ENCODE results near the gene NPHP4. TPM values are rescaled to one million over a fixed set of nuclear protein-coding genes. Genes with fewer than 3 reads are reported as not detected.

The NPHP4 gene
- polyA plus RNA-seq, 1 donor (not counting 4 experiments of a cell fraction or from before 2014, with no cell fraction given) = 3.7 TPM

GRCh38 chr1:5910276-5910620 lies 82.0 kb downstream of the NPHP4 start:
- H3K79me2 ChIP-seq (ENCODE audit: control insufficient read depth, insufficient read depth, low read length) = no peaks in the 10 kb centered on the region
- no peak overlapping the region for H3K4me2 ChIP-seq (ENCODE audit: control insufficient read depth, extremely low read depth, insufficient read depth, low read depth, low read length)
- no peaks in the 10 kb centered on the region for H4K20me1 ChIP-seq (ENCODE audit: control insufficient read depth, extremely low read depth, insufficient read depth, low read length)
- DNase-seq (ENCODE audit: low read depth, low spot score) (no peak), FAIRE-seq (no peak)
- H3K36me3 ChIP-seq (ENCODE audit: control insufficient read depth in 2 of 2, extremely low read depth in 1 of 2, insufficient read depth in 2 of 2, low read length in 2 of 2) = peaks cover under 1 to 2% of the 10 kb centered on the region in 2 experiments
- no peak overlapping the region for H2AFZ ChIP-seq (ENCODE audit: control insufficient read depth, low read length)
- no peaks in the 10 kb centered on the region for H3K9me1 ChIP-seq (ENCODE audit: control insufficient read depth, extremely low read depth, insufficient read depth, low read length)
- no peak overlapping the region for H3K9ac ChIP-seq (ENCODE audit: control insufficient read depth, extremely low read depth, insufficient read depth, low read length)
- TF ChIP-seq EZH2 (IDR thresholded peaks at IDR 0.05; ENCODE audit: low read length) (no peak), CTCF (optimal IDR thresholded peaks at IDR 0.05 in 1 of 3, IDR thresholded peaks at IDR 0.05 in 1 of 3, conservative IDR thresholded peaks at IDR 0.05 in 1 of 3; ENCODE audit: extremely low read depth in 1 of 3, insufficient read depth in 2 of 3, low read length in 3 of 3) (no peak)
- H3K9me3 ChIP-seq (ENCODE audit: control insufficient read depth, low read depth, low read length) = no peaks in the 10 kb centered on the region
- dilution Hi-C loops (cut with MboI; ENCODE audit: extremely low pct_ligation_motif_present, low sequenced_read_pairs) = no loop called here
- no peak overlapping the region for H3K4me3 ChIP-seq (ENCODE audit: control insufficient read depth in 2 of 3, extremely low read depth in 1 of 3, insufficient read depth in 2 of 3, low read depth in 1 of 3, low read length in 3 of 3)
- H3K4me1 ChIP-seq (ENCODE audit: control insufficient read depth, extremely low read depth, insufficient read depth, low read length) = no peaks in the 10 kb centered on the region
- no peak overlapping the region for H3K27ac ChIP-seq (ENCODE audit: control insufficient read depth, insufficient read depth, low read length)
- no peaks in the 10 kb centered on the region for H3K27me3 ChIP-seq (ENCODE audit: control insufficient read depth, extremely low read depth, insufficient read depth, low read length)

- DNase-seq (ENCODE audit: low read depth, low spot score) (no peak), FAIRE-seq (no peak)
- dilution Hi-C loops (cut with MboI; ENCODE audit: extremely low pct_ligation_motif_present, low sequenced_read_pairs) = no loop called here
- TF ChIP-seq CTCF (optimal IDR thresholded peaks at IDR 0.05 in 1 of 3, IDR thresholded peaks at IDR 0.05 in 1 of 3, conservative IDR thresholded peaks at IDR 0.05 in 1 of 3; ENCODE audit: extremely low read depth in 1 of 3, insufficient read depth in 2 of 3, low read length in 3 of 3) = no peak
- TF ChIP-seq EZH2 (IDR thresholded peaks at IDR 0.05; ENCODE audit: low read length) = no peak
- Histone ChIP-seq H3K4me2 (ENCODE audit: control insufficient read depth, extremely low read depth, insufficient read depth, low read depth, low read length) (no peak overlapping the region), H3K9ac (ENCODE audit: control insufficient read depth, extremely low read depth, insufficient read depth, low read length) (no peak overlapping the region), H4K20me1 (ENCODE audit: control insufficient read depth, extremely low read depth, insufficient read depth, low read length) (no peaks in the 10 kb centered on the region), H3K27me3 (ENCODE audit: control insufficient read depth, extremely low read depth, insufficient read depth, low read length) (no peaks in the 10 kb centered on the region), H3K79me2 (ENCODE audit: control insufficient read depth, insufficient read depth, low read length) (no peaks in the 10 kb centered on the region), H3K9me1 (ENCODE audit: control insufficient read depth, extremely low read depth, insufficient read depth, low read length) (no peaks in the 10 kb centered on the region), H3K36me3 (ENCODE audit: control insufficient read depth in 2 of 2, extremely low read depth in 1 of 2, insufficient read depth in 2 of 2, low read length in 2 of 2) (peaks cover 2 to 3% of the 10 kb centered on the region in 2 experiments), H3K4me3 (ENCODE audit: control insufficient read depth in 2 of 3, extremely low read depth in 1 of 3, insufficient read depth in 2 of 3, low read depth in 1 of 3, low read length in 3 of 3) (no peak overlapping the region), H3K27ac (ENCODE audit: control insufficient read depth, insufficient read depth, low read length) (no peak overlapping the region), H3K4me1 (ENCODE audit: control insufficient read depth, extremely low read depth, insufficient read depth, low read length) (no peaks in the 10 kb centered on the region), H3K9me3 (ENCODE audit: control insufficient read depth, low read depth, low read length) (no peaks in the 10 kb centered on the region), H2AFZ (ENCODE audit: control insufficient read depth, low read length) (no peak overlapping the region)
Measured at GRCh38 chr1:5909576-5910275, 82.5 kb downstream of the NPHP4 start.
